Tibial nerve (tissue), 4 donors: ENCODE measurements around the gene HECTD1. TPM values are rescaled to one million over a fixed set of nuclear protein-coding genes. Genes with fewer than 3 reads are reported as not detected.

Experiments
- DNase-seq, 2 donors: peaks; one replicate each; pipeline ENCODE4 v3.0.0-alpha.2; 2019; ENCODE audit warnings: low spot score in 2 of 2
- H3K27ac ChIP-seq, 4 donors: fragments of 200-600 bp; sonication (generic) in 3 of 4; one replicate each; pipeline ENCODE4 v1.5.1; 2017 to 2019; ENCODE audit warnings: mild to moderate bottlenecking in 1 of 4
- H3K27me3 ChIP-seq, 2 donors: fragments of 200-600 bp; sonication (generic) in 1 of 2; one replicate each; pipeline versions ENCODE4 v1.5.1 to v1.6.0; 2017 to 2019
- H3K36me3 ChIP-seq, 3 donors: fragments of 200-600 bp; sonication (generic); one replicate each; pipeline ENCODE4 v1.5.1; 2018 to 2019
- H3K4me1 ChIP-seq, 4 donors: fragments of 200-600 bp; sonication (generic) in 3 of 4; one replicate each; pipeline ENCODE4 v1.5.1; 2017 to 2019
- H3K4me3 ChIP-seq, 4 donors: fragments of 200-600 bp; sonication (generic) in 3 of 4; one replicate each; pipeline ENCODE4 v1.5.1; 2017 to 2019; ENCODE audit warnings: mild to moderate bottlenecking in 1 of 4, moderate library complexity in 1 of 4
- H3K9me3 ChIP-seq, 4 donors: fragments of 200-600 bp; sonication (generic) in 3 of 4; one replicate each; pipeline ENCODE4 v1.5.1; 2017 to 2019
- EP300 ChIP-seq, 2 donors: sonication (generic); formaldehyde crosslinking; IDR thresholded peaks; one replicate each; pipeline ENCODE4 v1.6.1; 2017; ENCODE audit warnings: antibody characterized with exemption in 2 of 2, mild to moderate bottlenecking in 1 of 2
- POLR2A ChIP-seq, 2 donors: fragments of 450-650 bp; IDR thresholded peaks; one replicate each; pipeline ENCODE4 v1.6.1; 2017; ENCODE audit warnings: antibody characterized with exemption in 2 of 2, mild to moderate bottlenecking in 2 of 2, moderate library complexity in 2 of 2
- WGBS, 2 donors: methylation state at CpG; one replicate each; pipeline ENCODE4 v1.1.5; 2018; 5-methylcytosine and 5-hydroxymethylcytosine counted together
- total RNA-seq, 4 donors: library from RNA; depleted of rRNA; stranded (reverse); fragments of >200 nt; gene quantifications; one replicate each; pipeline ENCODE4 v1.1.0, GENCODE V29; 2016
- TF ChIP-seq, protein P1 (sequence below), 5 experiments: fragments of 200-600 bp in 3 of 5; fragments of 450-650 bp in 2 of 5; sonication (generic) in 3 of 5; IDR thresholded peaks; one replicate each; pipeline ENCODE4 v1.5.1; 2016 to 2019; ENCODE audit warnings: antibody characterized with exemption in 5 of 5, mild to moderate bottlenecking in 3 of 5, moderate library complexity in 2 of 5

Gene HECTD1
- total RNA-seq, 4 donors from 2014 or later, result 183 to 225 (median 207) TPM

DNA sequence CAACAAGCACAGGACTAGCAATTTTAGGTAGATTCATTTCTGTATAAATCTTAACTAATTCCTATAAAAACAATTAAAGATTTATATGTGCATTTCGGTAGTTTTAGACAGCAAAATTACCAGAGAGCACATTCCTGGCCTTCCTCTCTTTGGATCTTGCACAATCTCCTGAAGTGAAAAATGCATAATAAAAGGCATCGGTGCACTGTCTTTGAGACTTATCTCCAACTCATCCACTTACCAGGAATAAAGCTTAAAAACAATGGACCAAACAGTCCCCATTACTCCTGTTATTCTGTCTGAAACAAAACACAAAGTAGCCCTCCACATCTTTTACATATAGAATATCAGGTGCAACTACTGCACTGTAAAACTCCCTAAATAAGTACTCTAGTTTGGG, 69.3 kb downstream of the HECTD1 start:
- Histone ChIP-seq H3K9me3 (no peaks in the 10 kb centered on the region), H3K4me3 (no peak overlapping the region), H3K27me3 (no peaks in the 10 kb centered on the region), H3K4me1 (no peaks in the 10 kb centered on the region), H3K36me3 (peaks cover 0 to 93% (median 8%) of the 10 kb centered on the region in 3 donors), H3K27ac (no peak overlapping the region)
- WGBS, 2 donors, result 86 to 88% methylated on average over 2 of the region's 2 CpGs
- TF ChIP-seq EP300 (IDR thresholded peaks at IDR 0.05) (no peak), POLR2A (IDR thresholded peaks at IDR 0.05) (no peak)
- TF ChIP-seq, protein P1, sequence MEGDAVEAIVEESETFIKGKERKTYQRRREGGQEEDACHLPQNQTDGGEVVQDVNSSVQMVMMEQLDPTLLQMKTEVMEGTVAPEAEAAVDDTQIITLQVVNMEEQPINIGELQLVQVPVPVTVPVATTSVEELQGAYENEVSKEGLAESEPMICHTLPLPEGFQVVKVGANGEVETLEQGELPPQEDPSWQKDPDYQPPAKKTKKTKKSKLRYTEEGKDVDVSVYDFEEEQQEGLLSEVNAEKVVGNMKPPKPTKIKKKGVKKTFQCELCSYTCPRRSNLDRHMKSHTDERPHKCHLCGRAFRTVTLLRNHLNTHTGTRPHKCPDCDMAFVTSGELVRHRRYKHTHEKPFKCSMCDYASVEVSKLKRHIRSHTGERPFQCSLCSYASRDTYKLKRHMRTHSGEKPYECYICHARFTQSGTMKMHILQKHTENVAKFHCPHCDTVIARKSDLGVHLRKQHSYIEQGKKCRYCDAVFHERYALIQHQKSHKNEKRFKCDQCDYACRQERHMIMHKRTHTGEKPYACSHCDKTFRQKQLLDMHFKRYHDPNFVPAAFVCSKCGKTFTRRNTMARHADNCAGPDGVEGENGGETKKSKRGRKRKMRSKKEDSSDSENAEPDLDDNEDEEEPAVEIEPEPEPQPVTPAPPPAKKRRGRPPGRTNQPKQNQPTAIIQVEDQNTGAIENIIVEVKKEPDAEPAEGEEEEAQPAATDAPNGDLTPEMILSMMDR (IDR thresholded peaks at IDR 0.05), result no peak
- DNase-seq, result no peak

DNA sequence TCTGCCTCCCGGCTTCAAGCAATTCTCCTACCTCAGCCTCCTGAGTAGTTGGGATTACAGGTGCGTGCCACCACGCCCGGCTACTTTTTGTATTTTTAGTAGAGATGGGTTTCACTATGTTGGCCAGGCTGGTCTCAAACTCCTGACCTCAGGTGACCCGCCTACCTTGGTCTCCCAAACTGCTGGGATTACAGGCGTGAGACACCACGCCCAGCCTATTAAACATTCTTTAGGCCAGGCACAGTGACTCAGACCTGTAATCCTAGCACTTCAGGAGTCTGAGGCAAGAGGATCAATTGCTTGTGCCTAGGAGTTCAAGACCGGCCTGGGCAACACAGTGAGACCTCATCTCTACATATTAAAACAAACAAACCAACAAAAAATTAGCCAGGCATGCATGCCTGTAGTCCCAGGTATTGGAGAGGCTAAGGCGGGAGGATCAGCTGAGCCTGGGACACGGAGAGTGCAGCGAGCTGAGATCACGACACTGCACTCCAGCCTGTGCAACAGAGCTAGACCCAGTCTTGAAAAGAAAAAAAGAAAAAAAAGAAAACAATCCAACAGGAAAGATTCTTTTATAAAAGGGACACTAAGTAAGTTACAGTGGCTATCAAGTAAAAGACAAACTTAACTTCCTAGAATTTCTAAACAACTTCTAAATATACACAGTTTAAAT, 70.2 kb downstream of the HECTD1 start:
- no peak overlapping the region for H3K4me3 ChIP-seq
- WGBS, 2 donors, result 96 to 98% methylated on average over 12 of the region's 12 CpGs
- TF ChIP-seq, protein P1 (IDR thresholded peaks at IDR 0.05), result no peak
- TF ChIP-seq POLR2A (IDR thresholded peaks at IDR 0.05), result no peak
- no peak for TF ChIP-seq EP300 (IDR thresholded peaks at IDR 0.05)
- no peaks in the 10 kb centered on the region for H3K9me3 ChIP-seq
- no peak overlapping the region for H3K27ac ChIP-seq
- no peak for DNase-seq
- no peaks in the 10 kb centered on the region for H3K27me3 ChIP-seq
- H3K4me1 ChIP-seq, result no peaks in the 10 kb centered on the region
- H3K36me3 ChIP-seq, result peaks cover 0 to 92% (median 8%) of the 10 kb centered on the region in 3 donors

DNA sequence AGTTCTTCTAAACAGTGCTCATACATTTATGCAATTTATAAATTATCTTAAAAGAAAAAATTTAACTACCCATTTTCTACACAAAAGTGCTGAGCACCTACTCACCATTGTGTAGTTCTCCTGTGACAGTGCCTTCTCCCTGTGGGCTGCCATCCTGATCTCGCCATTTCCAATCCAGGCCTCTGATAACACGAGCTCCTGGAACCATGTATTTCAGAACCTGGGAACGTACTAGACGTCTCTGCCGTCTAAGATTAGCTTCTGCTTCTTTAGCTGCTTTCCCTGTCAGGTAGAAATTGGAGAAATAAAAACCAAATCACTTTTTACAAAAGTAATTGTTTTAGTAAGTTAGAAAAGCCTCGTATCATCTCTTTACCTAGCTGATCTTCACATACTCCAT, 74.5 kb downstream of the HECTD1 start:
- no peaks in the 10 kb centered on the region for H3K4me1 ChIP-seq
- H3K36me3 ChIP-seq, result peaks cover 0 to 74% (median 12%) of the 10 kb centered on the region in 3 donors
- no peak overlapping the region for H3K4me3 ChIP-seq
- no peaks in the 10 kb centered on the region for H3K27me3 ChIP-seq
- no peak overlapping the region for H3K27ac ChIP-seq
- 92% methylated on average over 6 of the region's 6 CpGs for WGBS, 2 donors
- no peak for DNase-seq
- H3K9me3 ChIP-seq, result no peaks in the 10 kb centered on the region
- TF ChIP-seq EP300 (IDR thresholded peaks at IDR 0.05) (no peak), POLR2A (IDR thresholded peaks at IDR 0.05) (no peak)
- TF ChIP-seq, protein P1 (IDR thresholded peaks at IDR 0.05), result no peak

DNA sequence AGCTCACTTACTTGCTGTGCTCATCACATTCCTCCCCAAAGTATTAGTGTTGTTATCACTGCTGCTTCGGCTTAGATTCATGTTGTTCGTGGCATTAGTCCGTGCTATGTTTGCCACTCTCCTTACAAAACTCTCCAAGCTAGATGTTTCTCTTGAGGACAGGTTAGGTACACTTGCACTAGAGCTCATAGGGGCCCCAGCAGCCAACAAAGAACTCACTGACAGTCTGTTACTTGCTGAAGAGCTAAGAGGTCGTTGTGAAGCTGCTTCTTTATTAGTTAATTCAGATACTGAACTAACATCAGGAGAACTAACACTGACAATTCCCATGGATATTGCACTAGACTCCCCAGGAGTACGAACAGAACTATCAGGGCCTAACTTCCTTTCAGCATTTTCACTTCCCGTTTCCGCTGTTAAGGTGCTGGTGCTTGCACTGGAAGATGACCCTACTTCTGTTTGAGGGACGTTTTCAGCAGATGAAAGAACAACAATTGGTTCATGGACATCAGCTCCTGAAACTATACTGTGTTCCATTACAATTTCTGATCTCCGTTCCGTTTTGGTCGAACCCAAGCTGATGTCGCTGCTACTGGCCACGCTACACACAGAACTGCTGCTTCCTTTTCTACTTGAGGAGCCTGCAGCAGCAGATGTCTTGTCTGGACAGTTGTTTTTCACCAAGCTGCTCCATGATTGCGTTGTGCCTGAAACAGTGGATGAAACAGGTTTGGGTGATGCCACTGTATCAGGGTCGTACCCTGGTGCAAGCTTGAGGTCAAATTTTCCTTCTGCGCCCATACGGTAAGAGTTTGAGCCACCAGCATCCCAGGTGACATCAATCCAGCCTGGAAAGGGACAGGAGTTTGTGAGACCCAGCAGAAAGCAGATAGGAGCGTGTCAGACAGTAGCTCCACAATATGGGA, 78.7 kb downstream of the HECTD1 start:
- Histone ChIP-seq H3K9me3 (no peaks in the 10 kb centered on the region), H3K4me3 (no peak overlapping the region), H3K36me3 (peaks cover 0 to 65% (median 22%) of the 10 kb centered on the region in 3 donors), H3K27me3 (no peaks in the 10 kb centered on the region), H3K4me1 (no peaks in the 10 kb centered on the region), H3K27ac (no peak overlapping the region)
- TF ChIP-seq, protein P1 (IDR thresholded peaks at IDR 0.05), result no peak
- TF ChIP-seq POLR2A (IDR thresholded peaks at IDR 0.05), result no peak
- no peak for TF ChIP-seq EP300 (IDR thresholded peaks at IDR 0.05)
- no peak for DNase-seq
- 86 to 92% methylated on average over 18 of the region's 18 CpGs for WGBS, 2 donors

DNA sequence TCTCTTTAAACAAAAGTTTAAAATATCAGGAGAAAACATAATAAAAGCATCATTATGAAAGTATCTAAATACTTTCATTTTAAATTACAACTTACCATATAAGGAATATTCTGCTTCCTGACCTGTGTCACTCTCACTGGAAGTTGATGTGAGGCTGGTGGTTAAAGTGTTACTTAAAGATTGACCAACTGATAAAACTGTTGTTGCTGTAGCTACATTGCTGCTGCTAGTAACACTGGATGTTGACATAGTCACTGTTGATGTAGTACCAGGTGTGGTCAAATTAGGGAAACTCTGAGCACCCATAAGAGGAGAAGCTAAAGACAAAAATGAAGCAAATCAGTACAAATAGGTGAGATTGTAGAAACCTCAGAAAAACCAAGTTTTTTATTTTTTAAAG, 79.9 kb downstream of the HECTD1 start:
- H3K4me3 ChIP-seq, result no peak overlapping the region
- DNase-seq, result no peak
- no peaks in the 10 kb centered on the region for H3K27me3 ChIP-seq
- no peaks in the 10 kb centered on the region for H3K9me3 ChIP-seq
- TF ChIP-seq POLR2A (IDR thresholded peaks at IDR 0.05), result no peak
- peak in 1 of 2 donors; percentile 9 for TF ChIP-seq EP300 (IDR thresholded peaks at IDR 0.05)
- no peak overlapping the region for H3K27ac ChIP-seq
- no peaks in the 10 kb centered on the region for H3K4me1 ChIP-seq
- peaks cover 0 to 60% (median 23%) of the 10 kb centered on the region in 3 donors for H3K36me3 ChIP-seq
